LNCAP (cell line): ENCODE data around the gene RGS1.

Source experiments
- CTCF ChIP-seq: fragments of 450-650 bp; IDR thresholded peaks from 2 replicates; pipeline ENCODE4 v1.5.1; 2017; ENCODE audit warnings: mild to moderate bottlenecking

RGS1 gene

GRCh38 chr1:192579010-192579738, 3.6 kb downstream of the RGS1 start:
- TF ChIP-seq CTCF, result no peak

DNA sequence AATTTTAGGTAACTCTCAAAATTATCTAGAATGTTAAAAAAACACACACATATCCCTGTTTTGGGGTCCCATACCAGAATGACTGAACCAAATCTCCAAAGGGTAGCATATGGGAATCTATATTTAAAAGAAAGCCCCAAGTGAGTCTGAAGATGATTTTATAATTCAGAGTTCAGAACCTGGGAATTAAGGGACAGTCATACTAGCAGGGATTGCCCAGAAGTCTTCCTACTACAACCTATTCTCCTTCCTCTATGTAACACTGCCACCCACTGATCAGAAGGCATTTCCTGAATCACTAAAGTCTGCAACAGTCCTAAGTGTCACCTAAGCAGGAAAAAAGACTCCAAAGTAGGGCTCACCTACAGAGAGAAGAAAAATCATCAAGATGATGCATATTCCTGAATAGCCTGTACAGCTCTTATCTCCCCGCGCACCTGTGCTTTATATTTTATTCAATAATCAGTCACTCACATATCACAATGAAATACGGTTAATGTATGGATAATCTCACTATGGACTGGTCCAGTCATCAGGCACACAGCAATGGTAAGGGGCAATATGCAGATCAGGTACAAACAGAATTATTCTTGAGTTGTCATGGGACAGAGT, 4.9 kb downstream of the RGS1 start:
- TF ChIP-seq CTCF, result peak; percentile 67; the same call in 1 of the 2 replicates

DNA sequence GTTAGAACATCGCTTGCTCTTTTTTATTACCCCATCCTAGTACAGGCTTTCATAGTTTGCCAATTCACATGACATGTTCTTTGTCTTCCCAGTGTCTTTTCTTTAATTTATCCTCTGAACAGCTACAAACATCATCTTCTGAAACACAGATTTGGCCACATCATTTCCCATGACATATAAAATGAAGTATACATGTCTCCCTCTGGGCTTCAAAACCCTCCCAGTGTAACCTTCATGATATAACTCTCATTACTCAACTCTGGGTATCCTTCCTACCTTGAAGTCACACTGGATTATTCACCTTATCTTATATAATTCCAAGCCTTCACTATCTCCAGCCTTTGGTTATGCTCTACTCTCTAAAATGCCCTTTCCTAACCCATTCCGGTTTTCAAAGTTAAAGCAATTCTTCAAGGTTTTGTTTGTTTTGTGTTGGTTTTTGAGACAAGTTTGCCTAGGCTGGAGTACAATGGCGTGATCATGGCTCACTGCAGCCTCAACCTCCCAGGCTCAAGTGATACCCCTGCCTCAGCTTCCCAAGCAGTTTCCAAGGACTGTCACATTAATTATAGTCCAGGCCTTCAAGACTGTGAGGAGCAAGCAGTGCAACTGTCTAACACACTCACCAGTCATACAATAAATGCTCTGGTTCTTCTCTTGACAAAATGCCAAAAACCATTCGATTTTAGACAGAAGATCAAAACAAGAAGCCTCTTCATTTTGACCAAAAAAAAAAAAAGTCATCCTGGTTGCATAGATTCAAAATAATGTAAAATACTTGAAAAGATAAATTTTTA, 5.8 kb downstream of the RGS1 start:
- TF ChIP-seq CTCF, result no peak

DNA sequence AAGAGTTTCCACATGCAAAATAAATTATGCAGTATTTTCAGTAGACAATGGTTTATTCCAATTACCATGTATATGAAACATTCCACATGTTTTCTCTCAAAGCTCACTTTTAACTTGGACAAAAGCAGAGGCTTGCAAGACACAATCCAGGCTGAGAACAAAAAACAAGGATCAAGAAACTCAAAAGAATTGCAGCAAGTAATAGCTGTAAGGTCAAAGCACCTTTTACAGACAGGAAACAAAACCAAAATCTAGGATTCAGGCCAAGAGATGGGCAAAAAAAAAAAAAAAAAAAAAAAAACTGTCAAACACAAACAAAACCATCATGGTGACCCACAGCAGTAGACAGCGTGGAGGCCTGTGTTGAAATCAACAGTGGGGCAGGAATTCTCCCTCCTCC, 9.3 kb downstream of the RGS1 start:
- TF ChIP-seq CTCF, result no peak

DNA sequence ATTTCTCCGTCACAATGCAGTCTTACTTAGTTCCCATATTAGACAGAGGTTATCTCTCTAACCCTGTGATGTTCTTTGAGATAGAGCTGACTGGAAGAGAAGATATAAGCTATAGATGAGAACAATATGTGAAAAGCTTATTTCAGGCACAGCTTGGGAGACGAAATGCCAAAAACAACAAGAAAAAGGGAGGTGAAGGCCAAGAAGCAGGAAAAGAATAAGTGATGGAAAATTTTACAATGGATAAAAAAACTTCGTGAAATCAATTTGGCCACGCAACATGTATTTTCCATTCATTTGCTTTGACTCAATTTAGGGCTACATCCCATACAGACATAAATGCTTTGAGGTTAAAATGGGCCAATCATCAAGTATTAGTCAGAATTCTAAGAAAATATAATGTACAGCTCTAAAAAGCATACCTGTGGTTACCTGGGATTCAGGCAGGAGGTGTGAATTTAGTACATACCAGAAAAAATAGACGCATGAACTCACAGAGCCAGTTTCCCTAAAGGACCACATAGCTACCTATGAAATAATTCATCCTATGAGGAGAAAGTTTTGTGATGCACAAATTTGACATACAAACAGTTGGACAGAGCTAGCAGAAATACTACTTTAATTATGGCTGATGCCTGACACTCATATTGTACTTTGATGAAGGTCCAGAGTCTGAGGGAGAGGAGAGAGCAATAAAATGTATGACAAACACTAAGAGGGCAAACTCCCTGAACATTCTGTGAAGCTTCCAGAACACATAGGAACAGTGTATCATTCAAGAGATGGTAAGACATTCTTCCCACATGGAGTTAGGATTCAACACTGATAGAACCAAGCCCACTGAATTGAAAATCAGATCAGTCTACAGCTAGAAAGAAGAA, 12.1 kb downstream of the RGS1 start:
- no peak for TF ChIP-seq CTCF

- TF ChIP-seq CTCF, result no peak
These were observed 13.0 kb downstream of the RGS1 start for GRCh38 chr1:192588546-192588945.

DNA sequence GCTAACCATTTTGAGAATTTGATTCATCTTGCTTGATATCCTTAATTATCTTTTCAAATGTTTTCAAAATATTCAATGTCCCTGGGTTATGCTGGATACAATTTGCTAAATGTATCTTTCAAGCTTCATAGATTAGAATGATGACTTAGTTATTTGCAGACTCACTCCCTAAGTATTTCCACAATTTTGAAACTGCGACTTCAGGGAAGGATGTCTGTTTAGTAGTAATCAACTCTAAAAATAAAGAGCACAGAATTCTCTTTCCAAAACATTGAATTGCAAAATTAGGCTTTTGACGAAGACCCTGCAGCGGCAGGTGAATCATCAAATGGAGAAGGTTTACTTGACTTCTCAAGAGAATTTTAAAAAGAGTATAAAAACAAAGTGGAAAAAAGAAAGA, 14.2 kb downstream of the RGS1 start:
- TF ChIP-seq CTCF, result no peak
